ENCODE data around the gene NTNG2.

- TF ChIP-seq POLR2A (IDR thresholded peaks at IDR 0.05) (no peak), POLR2AphosphoS5 (IDR thresholded peaks at IDR 0.05; ENCODE audit: insufficient read depth in 1 of 2, low read depth in 1 of 2) (no peak)
- TF ChIP-seq, protein P1, sequence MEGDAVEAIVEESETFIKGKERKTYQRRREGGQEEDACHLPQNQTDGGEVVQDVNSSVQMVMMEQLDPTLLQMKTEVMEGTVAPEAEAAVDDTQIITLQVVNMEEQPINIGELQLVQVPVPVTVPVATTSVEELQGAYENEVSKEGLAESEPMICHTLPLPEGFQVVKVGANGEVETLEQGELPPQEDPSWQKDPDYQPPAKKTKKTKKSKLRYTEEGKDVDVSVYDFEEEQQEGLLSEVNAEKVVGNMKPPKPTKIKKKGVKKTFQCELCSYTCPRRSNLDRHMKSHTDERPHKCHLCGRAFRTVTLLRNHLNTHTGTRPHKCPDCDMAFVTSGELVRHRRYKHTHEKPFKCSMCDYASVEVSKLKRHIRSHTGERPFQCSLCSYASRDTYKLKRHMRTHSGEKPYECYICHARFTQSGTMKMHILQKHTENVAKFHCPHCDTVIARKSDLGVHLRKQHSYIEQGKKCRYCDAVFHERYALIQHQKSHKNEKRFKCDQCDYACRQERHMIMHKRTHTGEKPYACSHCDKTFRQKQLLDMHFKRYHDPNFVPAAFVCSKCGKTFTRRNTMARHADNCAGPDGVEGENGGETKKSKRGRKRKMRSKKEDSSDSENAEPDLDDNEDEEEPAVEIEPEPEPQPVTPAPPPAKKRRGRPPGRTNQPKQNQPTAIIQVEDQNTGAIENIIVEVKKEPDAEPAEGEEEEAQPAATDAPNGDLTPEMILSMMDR (IDR thresholded peaks at IDR 0.05), result no peak
These were observed 6.5 kb downstream of the NTNG2 start for GRCh38 chr9:132168347-132168746.

Measured in vagina (tissue), 2 donors.